Right atrium auricular region (tissue), 2 donors: ENCODE measurements around the gene KEL. TPM values are rescaled to one million over a fixed set of nuclear protein-coding genes. Genes with fewer than 3 reads are reported as not detected.

Source experiments
- DNase-seq: peaks from one replicate; pipeline ENCODE4 v3.0.0-alpha.2; 2019; ENCODE audit warnings: low spot score
- H3K27ac ChIP-seq, 2 donors: fragments of 200-600 bp; sonication (generic); 1 replicate in 1 of 2; 2 replicates in 1 of 2; pipeline ENCODE4 v1.5.1; 2016 to 2019
- H3K27me3 ChIP-seq, 2 donors: fragments of 200-600 bp; sonication (generic); one replicate each; pipeline versions ENCODE4 v1.5.1 to v1.6.0; 2017 to 2019
- H3K36me3 ChIP-seq: fragments of 200-600 bp; sonication (generic); one replicate; pipeline ENCODE4 v1.5.1; 2016
- H3K4me1 ChIP-seq, 2 donors: fragments of 200-600 bp; sonication (generic); one replicate each; pipeline versions ENCODE4 v1.5.1 to v1.6.0; 2017 to 2019
- H3K4me3 ChIP-seq, 2 donors: fragments of 200-600 bp; sonication (generic); 1 replicate in 1 of 2; 2 replicates in 1 of 2; pipeline ENCODE4 v1.5.1; 2017 to 2019; ENCODE audit warnings: mild to moderate bottlenecking in 1 of 2, moderate library complexity in 1 of 2
- H3K9me3 ChIP-seq, 2 donors: fragments of 200-600 bp; sonication (generic); one replicate each; pipeline ENCODE4 v1.5.1; 2019
- total RNA-seq, 2 donors: library from RNA; depleted of rRNA; stranded (reverse); fragments of >200 nt; gene quantifications; one replicate each; pipeline ENCODE4 v1.1.0, GENCODE V29; 2016
- TF ChIP-seq, protein P1 (sequence below), 2 donors: fragments of 200-600 bp; sonication (generic); IDR thresholded peaks; one replicate each; pipeline ENCODE4 v1.5.1; 2019; ENCODE audit warnings: antibody characterized with exemption in 2 of 2

KEL gene
- total RNA-seq, 2 donors from 2014 or later, result 0.12 TPM; not detected in 1

DNA sequence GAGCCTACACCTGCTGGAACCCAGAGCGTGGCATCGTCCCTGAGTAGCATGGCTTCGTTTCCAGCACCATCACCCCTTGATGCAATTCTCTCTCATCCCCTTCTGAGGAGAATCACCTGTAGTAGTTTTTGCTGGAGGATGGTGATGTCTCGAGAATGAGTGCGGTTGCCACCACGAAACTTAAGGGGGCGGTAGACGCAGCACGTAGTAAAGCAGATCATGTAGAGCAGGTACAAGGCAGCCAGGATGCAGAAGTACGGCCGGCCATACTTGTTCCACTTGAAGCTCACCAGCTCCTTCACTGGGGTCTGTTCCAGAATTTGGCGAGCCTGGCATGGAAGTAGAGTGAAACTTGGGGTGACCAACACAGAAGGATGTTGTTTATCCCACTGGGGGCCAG lies 36.8 kb downstream of the KEL start:
- H3K27me3 ChIP-seq, result no peaks in the 10 kb centered on the region
- H3K36me3 ChIP-seq, result no peaks in the 10 kb centered on the region
- TF ChIP-seq, protein P1, sequence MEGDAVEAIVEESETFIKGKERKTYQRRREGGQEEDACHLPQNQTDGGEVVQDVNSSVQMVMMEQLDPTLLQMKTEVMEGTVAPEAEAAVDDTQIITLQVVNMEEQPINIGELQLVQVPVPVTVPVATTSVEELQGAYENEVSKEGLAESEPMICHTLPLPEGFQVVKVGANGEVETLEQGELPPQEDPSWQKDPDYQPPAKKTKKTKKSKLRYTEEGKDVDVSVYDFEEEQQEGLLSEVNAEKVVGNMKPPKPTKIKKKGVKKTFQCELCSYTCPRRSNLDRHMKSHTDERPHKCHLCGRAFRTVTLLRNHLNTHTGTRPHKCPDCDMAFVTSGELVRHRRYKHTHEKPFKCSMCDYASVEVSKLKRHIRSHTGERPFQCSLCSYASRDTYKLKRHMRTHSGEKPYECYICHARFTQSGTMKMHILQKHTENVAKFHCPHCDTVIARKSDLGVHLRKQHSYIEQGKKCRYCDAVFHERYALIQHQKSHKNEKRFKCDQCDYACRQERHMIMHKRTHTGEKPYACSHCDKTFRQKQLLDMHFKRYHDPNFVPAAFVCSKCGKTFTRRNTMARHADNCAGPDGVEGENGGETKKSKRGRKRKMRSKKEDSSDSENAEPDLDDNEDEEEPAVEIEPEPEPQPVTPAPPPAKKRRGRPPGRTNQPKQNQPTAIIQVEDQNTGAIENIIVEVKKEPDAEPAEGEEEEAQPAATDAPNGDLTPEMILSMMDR (IDR thresholded peaks at IDR 0.05), result no peak
- H3K27ac ChIP-seq, result no peak overlapping the region
- no peak for DNase-seq
- H3K4me1 ChIP-seq, result no peaks in the 10 kb centered on the region
- no peaks in the 10 kb centered on the region for H3K9me3 ChIP-seq
- no peak overlapping the region for H3K4me3 ChIP-seq

- Histone ChIP-seq H3K9me3 (no peaks in the 10 kb centered on the region), H3K4me1 (no peaks in the 10 kb centered on the region), H3K27ac (no peak overlapping the region), H3K27me3 (no peaks in the 10 kb centered on the region), H3K4me3 (no peak overlapping the region), H3K36me3 (no peaks in the 10 kb centered on the region)
- TF ChIP-seq, protein P1 (IDR thresholded peaks at IDR 0.05), result no peak
- no peak for DNase-seq
Measured at GRCh38 chr7:142923391-142923790, 38.8 kb downstream of the KEL start.

DNA sequence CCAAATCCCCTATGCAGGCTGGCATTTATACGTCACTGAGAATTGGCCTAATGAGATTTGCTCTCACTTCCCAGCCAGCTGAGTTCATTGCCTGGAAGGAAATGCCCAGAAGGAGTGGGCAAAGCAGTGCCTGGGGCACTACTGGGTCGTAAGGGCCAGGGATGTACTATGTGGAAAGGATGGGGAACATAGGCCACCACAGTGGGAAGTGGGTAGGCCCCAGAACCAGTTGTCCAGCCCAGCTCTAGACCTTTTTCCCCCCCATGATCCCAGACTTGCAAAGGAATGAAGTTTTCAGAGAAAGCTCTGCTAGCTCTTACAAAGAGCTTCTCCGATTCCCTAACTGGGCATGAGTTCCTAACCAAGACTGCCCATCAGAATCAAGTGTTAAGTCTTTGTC lies 42.5 kb downstream of the KEL start:
- H3K4me3 ChIP-seq, result no peak overlapping the region
- no peak overlapping the region for H3K27ac ChIP-seq
- H3K36me3 ChIP-seq, result no peaks in the 10 kb centered on the region
- TF ChIP-seq, protein P1 (IDR thresholded peaks at IDR 0.05), result no peak
- no peaks in the 10 kb centered on the region for H3K4me1 ChIP-seq
- H3K9me3 ChIP-seq, result no peaks in the 10 kb centered on the region
- H3K27me3 ChIP-seq, result no peaks in the 10 kb centered on the region
- no peak for DNase-seq

- H3K27me3 ChIP-seq, result no peaks in the 10 kb centered on the region
- H3K4me1 ChIP-seq, result no peaks in the 10 kb centered on the region
- H3K4me3 ChIP-seq, result no peak overlapping the region
- no peaks in the 10 kb centered on the region for H3K36me3 ChIP-seq
- H3K9me3 ChIP-seq, result no peaks in the 10 kb centered on the region
- no peak for DNase-seq
- no peak overlapping the region for H3K27ac ChIP-seq
- TF ChIP-seq, protein P1 (IDR thresholded peaks at IDR 0.05), result no peak
Measured at GRCh38 chr7:142918901-142919300, 43.3 kb downstream of the KEL start.

DNA sequence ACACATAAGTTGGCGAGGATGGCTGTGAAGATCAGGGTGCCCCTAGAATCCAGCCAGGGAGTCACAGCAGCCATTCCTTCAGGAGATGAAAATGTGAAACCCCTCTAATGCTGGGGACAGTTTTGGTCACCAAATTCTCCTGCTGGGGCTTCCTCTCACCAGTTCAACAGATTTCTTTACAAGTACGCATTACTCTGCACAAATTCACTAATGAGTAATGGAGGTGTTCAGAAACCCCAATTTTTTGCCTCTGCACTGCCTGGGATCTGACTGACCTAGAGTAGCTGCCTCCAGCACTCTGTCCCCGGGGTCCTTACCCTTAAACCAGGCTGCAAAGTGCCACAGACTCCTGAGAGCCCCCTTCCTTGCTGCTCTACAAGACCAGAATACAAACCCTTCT lies 44.7 kb downstream of the KEL start:
- Histone ChIP-seq H3K36me3 (no peaks in the 10 kb centered on the region), H3K27me3 (no peaks in the 10 kb centered on the region), H3K27ac (no peak overlapping the region), H3K9me3 (no peaks in the 10 kb centered on the region), H3K4me3 (no peak overlapping the region), H3K4me1 (no peaks in the 10 kb centered on the region)
- TF ChIP-seq, protein P1 (IDR thresholded peaks at IDR 0.05), result no peak
- DNase-seq, result no peak

- no peaks in the 10 kb centered on the region for H3K27me3 ChIP-seq
- TF ChIP-seq, protein P1 (IDR thresholded peaks at IDR 0.05), result no peak
- no peak for DNase-seq
- no peak overlapping the region for H3K27ac ChIP-seq
- no peak overlapping the region for H3K4me3 ChIP-seq
- H3K9me3 ChIP-seq, result no peaks in the 10 kb centered on the region
- H3K4me1 ChIP-seq, result no peaks in the 10 kb centered on the region
- H3K36me3 ChIP-seq, result no peaks in the 10 kb centered on the region
Measured at GRCh38 chr7:142916508-142916907, 45.7 kb downstream of the KEL start.
